NCI-H446 treated with DMSO at 0.1 percent for 48 hours (cell line): ENCODE data around the gene FOXD1.
"Not testable (repeated sequence)": the region's sequence is repeated elsewhere in the genome, so short reads cannot be mapped to it uniquely, and the experiment has no call there.

ENCODE experiments used
- DNase-seq: peaks from one replicate; lab custom pipeline; 2025; lab: John Stamatoyannopoulos, UW

The FOXD1 gene

DNA sequence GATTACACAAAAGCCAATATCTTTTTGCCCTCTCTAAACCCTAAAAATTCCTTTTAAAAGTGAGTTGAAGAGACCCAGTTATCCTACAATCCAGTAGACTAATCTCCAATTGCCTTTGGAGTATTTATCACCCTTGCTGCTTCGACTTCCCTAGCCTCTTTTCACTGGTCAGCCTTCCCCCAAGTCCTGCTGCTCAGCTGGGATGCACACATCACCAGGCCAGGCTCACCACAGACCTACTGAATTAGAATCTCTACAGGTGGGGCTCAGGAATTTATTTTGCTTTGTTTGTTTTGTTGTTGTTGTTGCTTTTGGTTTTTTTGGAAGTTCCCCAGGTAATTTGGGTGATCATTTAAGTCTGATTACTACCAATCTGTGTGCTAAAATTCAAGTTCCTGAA lies 11.6 kb upstream of the FOXD1 start:
- no peak for DNase-seq

GRCh38 chr5:73459366-73459765 lies 10.8 kb upstream of the FOXD1 start:
- no peak for DNase-seq

DNA sequence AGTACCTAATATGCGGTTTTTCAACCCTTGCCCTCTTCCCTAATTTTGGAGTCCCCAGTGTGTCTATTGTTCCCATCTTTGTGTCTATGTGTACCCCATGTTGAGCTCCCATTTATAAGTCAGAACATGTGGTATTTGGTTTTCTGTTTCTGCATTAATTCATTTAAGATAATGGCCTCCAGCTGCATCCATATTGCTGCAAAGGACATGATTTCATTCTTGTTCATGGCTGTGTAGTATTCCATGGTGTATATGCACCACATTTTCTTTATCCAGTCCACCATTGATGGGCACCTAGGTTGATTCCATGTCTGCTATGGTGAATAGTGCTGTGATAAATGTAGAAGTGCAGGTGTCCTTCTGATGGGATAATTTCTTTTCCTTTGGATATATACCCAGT lies 7.9 kb upstream of the FOXD1 start:
- not testable (repeated sequence) for DNase-seq

GRCh38 chr5:73454379-73455036 lies 5.9 kb upstream of the FOXD1 start:
- no peak for DNase-seq

GRCh38 chr5:73452215-73452614 lies 3.6 kb upstream of the FOXD1 start:
- DNase-seq = no peak

- DNase-seq = no peak
Measured at GRCh38 chr5:73451224-73452130, 2.9 kb upstream of the FOXD1 start.

DNA sequence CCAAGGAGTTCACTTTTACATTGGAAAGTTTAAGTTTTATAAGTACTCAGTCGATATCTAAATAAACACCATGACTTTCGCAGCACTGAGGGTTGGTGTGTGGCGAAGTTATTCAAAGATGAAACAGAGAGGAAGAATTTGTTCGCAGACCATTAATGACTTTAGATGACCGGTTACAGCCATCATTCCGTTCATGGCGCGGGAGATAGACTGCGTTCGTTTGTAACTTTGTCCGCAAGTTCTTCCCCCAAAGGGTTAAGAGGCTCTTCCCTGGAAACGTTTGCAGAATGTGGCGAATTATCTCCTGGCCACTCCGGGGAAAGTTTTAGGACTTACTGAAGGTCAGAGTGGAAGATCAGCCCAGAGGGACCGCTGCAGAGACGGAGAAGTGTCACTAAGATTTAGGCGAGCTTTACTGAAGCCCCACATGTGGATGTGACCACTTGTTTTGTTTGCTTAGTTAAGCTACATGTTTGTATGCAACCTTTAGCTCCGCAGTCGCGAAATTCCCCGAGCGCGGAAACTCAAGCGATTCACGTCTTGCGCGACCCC lies 2.2 kb upstream of the FOXD1 start:
- no peak for DNase-seq

GRCh38 chr5:73450137-73450536 lies 1.6 kb upstream of the FOXD1 start:
- DNase-seq = no peak

- peak; percentile 24 for DNase-seq
Measured at GRCh38 chr5:73447530-73448462, 781 bp downstream of the FOXD1 start.

DNA sequence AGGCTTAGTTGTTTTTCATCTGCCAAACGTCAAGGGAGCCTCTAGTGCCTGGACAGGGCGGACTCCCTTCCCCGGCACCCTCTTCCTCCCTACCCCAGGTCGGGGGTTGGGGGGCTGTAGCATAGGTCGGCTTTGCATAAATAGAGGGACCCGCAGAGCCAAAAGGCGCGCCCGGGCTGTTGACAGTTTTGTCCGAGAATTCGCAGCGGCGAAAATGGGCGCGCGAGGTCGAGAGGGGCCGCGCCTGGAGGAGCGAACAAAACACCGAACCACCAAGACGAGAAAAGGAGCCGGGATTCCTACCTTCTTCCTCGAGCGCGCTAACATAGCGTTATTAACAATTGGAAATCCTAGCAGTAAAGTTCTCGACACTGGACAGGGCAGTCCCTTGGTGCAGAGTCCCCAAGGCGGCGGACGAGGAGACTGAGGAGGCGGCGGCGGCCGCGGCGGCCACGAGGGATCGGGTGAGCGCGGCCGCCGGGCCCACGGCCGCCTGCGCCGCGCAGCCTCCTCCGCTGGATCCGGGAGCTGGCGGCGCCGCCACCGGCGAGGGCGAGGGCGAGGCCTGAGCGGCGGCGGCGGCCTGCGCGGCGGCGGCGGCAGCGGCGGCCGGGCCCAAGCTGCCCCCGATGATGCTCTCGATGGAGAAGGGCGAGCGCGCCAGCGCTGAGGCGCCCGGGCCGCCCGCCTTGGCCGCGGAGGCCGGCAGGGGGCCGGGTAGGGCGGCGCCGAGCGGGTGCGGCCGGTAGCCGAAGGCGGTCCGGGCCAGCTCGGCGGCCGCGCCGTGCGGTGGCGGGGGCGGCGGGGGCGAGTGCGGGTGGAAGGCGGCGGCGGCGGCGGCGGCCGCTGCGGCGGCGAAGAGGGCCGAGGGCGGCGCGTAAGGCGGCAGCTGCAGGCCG lies 1.7 kb downstream of the FOXD1 start:
- no peak for DNase-seq

DNA sequence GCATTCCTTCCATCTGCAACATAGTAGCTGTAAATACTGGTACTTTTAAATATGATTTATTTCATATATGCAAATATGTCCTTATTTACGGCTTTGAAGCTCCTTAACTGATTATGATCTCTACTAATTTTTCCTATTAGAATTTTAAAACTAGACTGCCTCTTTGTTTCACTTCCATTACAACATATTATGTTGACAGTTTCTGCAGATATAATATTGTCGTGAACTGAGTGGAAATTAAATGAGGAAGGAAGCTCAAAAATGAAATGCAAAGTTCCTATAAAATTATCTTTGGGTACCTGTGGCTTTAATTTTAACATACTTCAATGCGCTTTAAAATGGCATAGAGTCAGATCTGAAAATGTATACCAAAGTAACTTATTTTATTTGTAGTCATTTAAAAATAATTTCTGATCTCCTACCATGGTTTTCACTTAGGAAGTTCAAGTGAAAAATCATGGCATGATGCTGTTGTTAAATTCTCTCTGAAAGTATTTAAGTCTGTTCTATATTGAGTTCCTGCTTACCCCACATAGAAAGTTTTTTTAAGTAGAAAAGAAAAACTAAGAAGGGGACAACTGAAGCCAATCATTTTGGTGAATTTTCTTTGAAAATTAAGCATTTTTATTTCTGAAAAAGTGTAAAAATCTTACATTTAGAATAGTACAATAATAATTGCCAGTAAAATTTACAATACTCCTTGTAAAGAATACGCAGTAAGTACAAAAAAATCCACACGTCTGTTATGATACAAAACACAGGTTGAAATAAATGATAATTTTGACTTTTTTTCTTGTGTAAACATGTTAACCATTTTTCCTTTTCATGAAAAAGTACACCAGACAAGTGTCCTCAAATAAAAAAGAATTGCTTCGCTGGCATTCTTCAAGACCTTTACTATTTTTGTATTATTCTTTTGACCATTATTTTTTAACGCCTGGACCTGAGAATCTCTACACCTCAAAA lies 2.6 kb downstream of the FOXD1 start:
- no peak for DNase-seq

GRCh38 chr5:73444499-73445438 lies 3.8 kb downstream of the FOXD1 start:
- no peak for DNase-seq

DNA sequence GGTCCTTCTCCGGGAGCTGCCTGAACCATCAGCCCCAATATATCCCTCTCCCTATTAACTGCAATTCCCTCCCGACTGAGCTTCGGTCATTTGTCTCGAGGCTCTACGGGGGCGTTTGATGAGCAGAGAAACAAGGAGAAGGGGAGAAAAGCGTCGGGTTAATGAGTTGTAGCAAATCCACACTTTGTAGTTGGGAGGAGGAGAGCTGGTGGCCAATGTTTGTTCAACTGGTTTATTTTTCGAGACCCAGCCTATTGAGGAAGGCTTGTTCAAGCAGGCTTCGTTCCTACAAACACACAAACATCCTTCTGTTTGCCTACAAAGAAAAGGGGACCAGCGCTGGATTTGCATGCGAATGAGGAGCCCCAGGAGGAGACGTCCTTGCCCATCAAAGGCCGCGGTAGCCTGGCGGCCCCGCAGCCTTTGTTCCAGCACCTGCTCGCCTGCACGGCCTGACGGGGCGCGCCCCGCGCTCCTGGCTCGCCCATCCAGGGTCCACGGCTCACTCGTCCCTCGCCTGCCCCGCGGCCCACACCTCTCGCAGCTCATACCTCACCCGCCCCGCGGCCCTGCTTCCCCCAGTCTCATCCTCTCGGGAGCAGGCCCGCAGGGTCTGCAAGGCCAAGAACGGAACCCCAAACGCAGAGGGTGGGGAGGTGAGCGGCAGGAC lies 4.6 kb downstream of the FOXD1 start:
- DNase-seq = no peak

GRCh38 chr5:73442996-73443627 lies 5.5 kb downstream of the FOXD1 start:
- no peak for DNase-seq

DNA sequence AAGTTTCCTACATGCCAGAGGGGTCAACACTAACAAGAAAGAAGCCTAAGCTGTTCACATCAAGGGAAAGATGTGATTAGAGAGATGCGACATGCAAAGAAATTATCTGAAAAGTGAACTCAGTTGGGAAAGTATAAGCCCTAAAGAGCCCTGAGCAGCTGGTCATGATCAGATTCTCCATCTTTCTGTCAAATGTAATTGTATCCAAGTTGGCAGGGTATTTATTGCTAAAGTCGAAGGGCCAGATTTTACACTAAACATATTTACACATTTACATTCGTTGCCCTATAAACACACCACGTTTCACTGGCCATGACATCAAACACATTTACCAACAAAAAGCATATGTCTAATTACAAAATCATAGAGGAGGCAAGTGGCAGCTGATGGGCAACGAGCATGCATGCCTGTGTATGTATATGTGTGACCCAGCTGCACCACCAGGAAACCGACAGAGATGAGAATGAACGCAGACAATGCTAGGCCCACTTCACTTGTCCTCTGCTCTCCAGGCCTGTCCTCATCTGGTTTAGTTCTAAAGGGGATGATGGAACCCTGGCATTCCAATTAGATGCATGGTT lies 6.3 kb downstream of the FOXD1 start:
- no peak for DNase-seq

- no peak for DNase-seq
Measured at GRCh38 chr5:73441378-73441777, 7.2 kb downstream of the FOXD1 start.

DNA sequence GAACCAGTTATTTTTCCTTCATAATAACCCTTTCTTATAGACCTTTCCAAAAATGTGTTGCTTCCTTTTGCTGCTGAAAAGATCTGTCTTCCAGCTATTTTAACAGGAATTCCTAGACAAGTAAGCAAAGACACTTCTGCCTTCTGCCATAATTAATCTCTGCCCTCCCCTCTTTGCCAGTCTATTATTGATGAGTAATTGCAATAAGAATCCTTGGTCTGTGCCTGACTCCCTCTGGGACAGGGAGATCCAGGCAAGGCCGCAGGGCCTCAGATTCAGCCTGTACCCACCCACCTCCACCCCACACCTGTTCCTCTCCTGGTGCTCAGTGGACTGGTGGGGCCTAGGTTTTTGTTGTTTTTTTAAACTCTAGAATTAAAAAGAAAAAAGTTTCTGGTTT lies 8.3 kb downstream of the FOXD1 start:
- DNase-seq = no peak
